ENCODE data around the gene HMGXB4.

HMGXB4 gene

DNA sequence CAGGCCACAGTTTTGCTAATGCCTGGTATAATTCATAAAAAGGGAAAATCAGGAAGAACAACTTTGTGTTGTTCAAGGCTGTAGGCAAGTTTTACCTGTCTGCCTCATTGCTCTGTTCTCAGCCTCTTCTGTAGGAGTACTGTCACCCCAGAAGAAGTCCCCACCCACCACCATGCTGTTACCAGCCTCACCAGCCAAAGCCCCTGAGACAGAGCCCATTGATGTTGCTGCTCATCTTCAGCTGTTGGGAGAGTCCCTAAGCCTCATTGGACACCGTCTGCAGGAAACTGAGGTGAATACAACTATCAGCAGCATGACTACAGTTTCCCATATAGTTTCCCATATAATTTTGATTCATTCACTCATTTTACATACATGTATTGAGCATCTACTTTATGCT, 30.8 kb downstream of the HMGXB4 start:
- H3K79me2 ChIP-seq (ENCODE audit: control insufficient read depth, low read length): 0 out of 2 replicates have a peak, but pooled peaks cover 1% of the 10 kb centered on the region
- no peaks in the 10 kb centered on the region for H4K20me1 ChIP-seq (ENCODE audit: control insufficient read depth, insufficient read depth, low read depth, low read length)
- H3K4me2 ChIP-seq (ENCODE audit: low read length): no peak overlapping the region
- H3F3A ChIP-seq (ENCODE audit: control insufficient read depth, insufficient read depth): peaks cover under 1% of the 10 kb centered on the region; the same call in 1 of the 2 replicates
- peaks cover 88% of the 10 kb centered on the region for H3K36me3 ChIP-seq (ENCODE audit: control insufficient read depth, low read length)
- no peaks in the 10 kb centered on the region for H3K4me1 ChIP-seq (ENCODE audit: control insufficient read depth, low read length)
- no peaks in the 10 kb centered on the region for H3K27me3 ChIP-seq (ENCODE audit: control insufficient read depth, low read length)
- H3K9me3 ChIP-seq (ENCODE audit: control insufficient read depth, insufficient read depth, low read length): no peaks in the 10 kb centered on the region
- H3K4me3 ChIP-seq (ENCODE audit: low read length): no peak overlapping the region
- H3K9me2 ChIP-seq (replicated peaks; ENCODE audit: control insufficient read depth, low read length): no peaks in the 10 kb centered on the region
- H3K27ac ChIP-seq (ENCODE audit: low read depth, low read length): no peak overlapping the region
- TF ChIP-seq, protein P1, sequence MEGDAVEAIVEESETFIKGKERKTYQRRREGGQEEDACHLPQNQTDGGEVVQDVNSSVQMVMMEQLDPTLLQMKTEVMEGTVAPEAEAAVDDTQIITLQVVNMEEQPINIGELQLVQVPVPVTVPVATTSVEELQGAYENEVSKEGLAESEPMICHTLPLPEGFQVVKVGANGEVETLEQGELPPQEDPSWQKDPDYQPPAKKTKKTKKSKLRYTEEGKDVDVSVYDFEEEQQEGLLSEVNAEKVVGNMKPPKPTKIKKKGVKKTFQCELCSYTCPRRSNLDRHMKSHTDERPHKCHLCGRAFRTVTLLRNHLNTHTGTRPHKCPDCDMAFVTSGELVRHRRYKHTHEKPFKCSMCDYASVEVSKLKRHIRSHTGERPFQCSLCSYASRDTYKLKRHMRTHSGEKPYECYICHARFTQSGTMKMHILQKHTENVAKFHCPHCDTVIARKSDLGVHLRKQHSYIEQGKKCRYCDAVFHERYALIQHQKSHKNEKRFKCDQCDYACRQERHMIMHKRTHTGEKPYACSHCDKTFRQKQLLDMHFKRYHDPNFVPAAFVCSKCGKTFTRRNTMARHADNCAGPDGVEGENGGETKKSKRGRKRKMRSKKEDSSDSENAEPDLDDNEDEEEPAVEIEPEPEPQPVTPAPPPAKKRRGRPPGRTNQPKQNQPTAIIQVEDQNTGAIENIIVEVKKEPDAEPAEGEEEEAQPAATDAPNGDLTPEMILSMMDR (IDR thresholded peaks at IDR 0.05; ENCODE audit: low read depth, low read length, poor library complexity, severe bottlenecking): no peak
- TF ChIP-seq EZH2phosphoT487 (IDR thresholded peaks at IDR 0.05; ENCODE audit: borderline replicate concordance, low read length): no peak

DNA sequence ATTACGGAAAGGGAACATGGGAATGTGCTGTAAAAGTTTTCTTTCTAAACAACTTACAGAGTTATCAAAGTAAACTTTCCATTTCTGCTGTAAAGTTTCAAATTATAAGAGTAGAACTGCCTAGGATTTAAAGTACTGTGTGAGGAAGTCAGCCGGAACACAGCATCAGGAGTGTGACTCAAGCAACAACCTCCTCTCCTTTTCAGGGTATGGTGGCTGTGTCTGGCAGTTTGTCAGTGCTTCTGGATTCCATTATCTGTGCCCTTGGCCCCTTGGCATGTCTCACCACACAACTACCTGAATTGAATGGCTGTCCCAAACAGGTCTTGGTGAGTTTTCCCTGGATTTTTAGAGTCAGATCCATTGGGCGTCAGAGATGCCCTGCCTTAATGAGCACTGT, 35.5 kb downstream of the HMGXB4 start:
- Histone ChIP-seq H3K4me1 (ENCODE audit: control insufficient read depth, low read length) (no peaks in the 10 kb centered on the region), H3K4me2 (ENCODE audit: low read length) (no peak overlapping the region), H3K27ac (ENCODE audit: low read depth, low read length) (no peak overlapping the region)

GRCh38 chr22:35296051-35296450, 38.8 kb downstream of the HMGXB4 start:
- Histone ChIP-seq H3K79me2 (ENCODE audit: control insufficient read depth, low read length) (0 out of 2 replicates have a peak, but pooled peaks cover 3% of the 10 kb centered on the region), H3K27ac (ENCODE audit: low read depth, low read length) (no peak overlapping the region), H3K4me3 (ENCODE audit: low read length) (no peak overlapping the region), H3K4me1 (ENCODE audit: control insufficient read depth, low read length) (peaks cover 13% of the 10 kb centered on the region), H4K20me1 (ENCODE audit: control insufficient read depth, insufficient read depth, low read depth, low read length) (no peaks in the 10 kb centered on the region), H3K4me2 (ENCODE audit: low read length) (no peak overlapping the region), H3K27me3 (ENCODE audit: control insufficient read depth, low read length) (no peaks in the 10 kb centered on the region), H3K9me3 (ENCODE audit: control insufficient read depth, insufficient read depth, low read length) (no peaks in the 10 kb centered on the region), H3K36me3 (ENCODE audit: control insufficient read depth, low read length) (peaks cover 53% of the 10 kb centered on the region), H3K9me2 (replicated peaks; ENCODE audit: control insufficient read depth, low read length) (no peaks in the 10 kb centered on the region), H3F3A (ENCODE audit: control insufficient read depth, insufficient read depth) (peaks cover 33% of the 10 kb centered on the region)
- TF ChIP-seq EZH2phosphoT487 (IDR thresholded peaks at IDR 0.05; ENCODE audit: borderline replicate concordance, low read length): no peak
- TF ChIP-seq, protein P1 (IDR thresholded peaks at IDR 0.05; ENCODE audit: low read depth, low read length, poor library complexity, severe bottlenecking): no peak

More for the DNA sequence above, 35.5 kb downstream of the HMGXB4 start:
- Histone ChIP-seq H4K20me1 (ENCODE audit: control insufficient read depth, insufficient read depth, low read depth, low read length) (no peaks in the 10 kb centered on the region), H3K79me2 (ENCODE audit: control insufficient read depth, low read length) (no peaks in the 10 kb centered on the region), H3K27me3 (ENCODE audit: control insufficient read depth, low read length) (no peaks in the 10 kb centered on the region), H3K4me3 (ENCODE audit: low read length) (no peak overlapping the region), H3K9me3 (ENCODE audit: control insufficient read depth, insufficient read depth, low read length) (no peaks in the 10 kb centered on the region), H3K9me2 (replicated peaks; ENCODE audit: control insufficient read depth, low read length) (no peaks in the 10 kb centered on the region), H3F3A (ENCODE audit: control insufficient read depth, insufficient read depth) (peaks cover 23% of the 10 kb centered on the region), H3K36me3 (ENCODE audit: control insufficient read depth, low read length) (peaks cover 79% of the 10 kb centered on the region)
- TF ChIP-seq, protein P1 (IDR thresholded peaks at IDR 0.05; ENCODE audit: low read depth, low read length, poor library complexity, severe bottlenecking): no peak
- TF ChIP-seq EZH2phosphoT487 (IDR thresholded peaks at IDR 0.05; ENCODE audit: borderline replicate concordance, low read length): no peak

Data from DOHH2 (cell line).